Measurements from ENCODE around the gene GTF2A2. TPM values are rescaled to one million over a fixed set of nuclear protein-coding genes. Genes with fewer than 3 reads are reported as not detected.
"Not testable (repeated sequence)": the region's sequence is repeated elsewhere in the genome, so short reads cannot be mapped to it uniquely, and the experiment has no call there.

Gene GTF2A2
- total RNA-seq (10 to 100 TPM; 58.5 to 64.6 TPM), polyA plus RNA-seq (100 to 1,000 TPM; 118 to 127 TPM)

- intact Hi-C loops (cut with micrococcal nuclease): loop anchor here (1.0 to 2.0 kb wide), 3 partner anchors 32 to 724 kb away; partner anchors contain the start of genes BNIP2, RNF111 and SLTM
- peak within 1 kb of the TSS; percentile 79 for H3K27ac ChIP-seq (ENCODE audit: low read depth, low read length)
- H3K36me3 Mint-ChIP-seq: peaks cover 12 to 34% of the 10 kb centered on the region in 2 donors
- H3K4me3 Mint-ChIP-seq: peak within 1 kb of the TSS in 7 of 8 donors; percentile 6 to 62 (median 53)
- DNase-seq: peak; percentile 90 to 95 (median 91)
- peaks cover 0 to 1% (median 0%) of the 10 kb centered on the region in 8 donors for H3K9me3 Mint-ChIP-seq
- CTCF ChIA-PET (ENCODE audit: partially characterized antibody): interaction anchor here (0.9 to 2.4 kb wide), 4 partner anchors 10 to 936 kb away, joined by 3 to 13 read pairs (median 5); no protein-coding TSS in a partner anchor
- H3K4me1 Mint-ChIP-seq: peaks cover 10 to 16% (median 13%) of the 10 kb centered on the region in 4 donors
- H3K4me3 ChIP-seq (ENCODE audit: low read length in 2 of 2): peak within 1 kb of the TSS; percentile 71 to 76
- H3K27me3 ChIP-seq (ENCODE audit: insufficient read depth, low read length): no peaks in the 10 kb centered on the region
- peak within 1 kb of the TSS in 4 of 7 donors; percentile 28 to 89 (median 51) for H3K27ac Mint-ChIP-seq
- peaks cover 8% of the 10 kb centered on the region for H3K36me3 ChIP-seq (ENCODE audit: insufficient read depth, low read length)
- H3K4me1 ChIP-seq (ENCODE audit: insufficient read depth, low read length): peaks cover 29% of the 10 kb centered on the region
- POLR2A ChIA-PET (ENCODE audit: partially characterized antibody): interaction anchor here (0.7 to 2.5 kb wide), 4 partner anchors 28 to 741 kb away, joined by 3 to 62 read pairs (median 4); partner anchors contain the start of genes ANXA2 and BNIP2
- no peaks in the 10 kb centered on the region for H3K27me3 Mint-ChIP-seq
- H3K9me3 ChIP-seq (ENCODE audit: control insufficient read depth in 1 of 2, low read length in 2 of 2): no peaks in the 10 kb centered on the region
These were observed at the start of gene GTF2A2 for GRCh38 chr15:59656897-59657634. GTF2A2 (minus strand) TSS chr15:59657515; CDS start chr15:59652277, 5,238 bp downstream.

DNA sequence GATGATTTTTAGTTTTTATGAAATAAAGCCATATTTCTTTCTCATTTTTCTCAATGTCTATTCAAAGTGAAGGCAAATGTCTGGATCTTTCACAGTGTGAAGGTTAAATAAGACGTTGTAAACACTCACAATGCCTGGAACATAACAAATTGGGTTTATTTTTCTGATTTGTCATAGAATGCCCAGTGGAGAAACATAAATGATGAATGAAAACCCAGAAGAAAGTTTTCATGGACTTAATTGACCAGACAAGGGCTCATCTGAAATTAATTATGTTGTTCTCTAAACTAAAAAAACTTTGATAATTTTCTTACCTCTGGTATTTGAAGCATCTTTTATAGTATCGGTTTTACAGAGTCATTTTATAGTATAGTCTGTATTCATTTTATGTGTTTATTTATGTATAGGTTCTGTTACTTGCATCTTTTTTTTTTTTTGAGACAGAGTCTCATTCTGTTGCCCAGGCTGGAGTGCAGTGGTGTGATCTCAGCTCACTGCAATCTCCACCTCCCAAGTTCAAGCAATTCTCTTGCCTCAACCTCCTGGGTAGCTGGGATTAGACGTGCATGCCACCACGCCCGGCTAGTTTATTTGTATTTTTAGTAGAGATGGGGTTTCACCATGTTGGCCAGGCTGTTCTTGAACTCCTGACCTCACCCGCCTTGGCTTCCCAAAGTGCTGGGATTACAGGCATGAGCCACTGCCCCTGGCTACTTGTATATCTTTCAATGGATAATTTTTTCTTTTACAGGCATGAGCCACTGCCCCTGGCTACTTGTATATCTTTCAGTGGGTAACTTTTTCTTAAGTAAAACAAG is 46.9 kb upstream of the GTF2A2 start:
- H3K4me1 ChIP-seq (ENCODE audit: insufficient read depth, low read length): no peaks in the 10 kb centered on the region
- H3K27me3 Mint-ChIP-seq: peaks cover 2 to 5% of the 10 kb centered on the region in 2 donors
- peaks cover 0 to 8% (median 0%) of the 10 kb centered on the region in 8 donors for H3K9me3 Mint-ChIP-seq
- no peak for DNase-seq
- H3K4me3 ChIP-seq (ENCODE audit: low read length in 2 of 2): no peak overlapping the region
- peaks cover 0 to 5% of the 10 kb centered on the region in 2 donors for H3K36me3 Mint-ChIP-seq
- H3K36me3 ChIP-seq (ENCODE audit: insufficient read depth, low read length): no peaks in the 10 kb centered on the region
- no peaks in the 10 kb centered on the region for H3K9me3 ChIP-seq (ENCODE audit: control insufficient read depth in 1 of 2, low read length in 2 of 2)
- no peak overlapping the region for H3K27ac ChIP-seq (ENCODE audit: low read depth, low read length)
- ChIA-PET CTCF (ENCODE audit: partially characterized antibody) (interaction anchor here (1.2 kb wide), 1 partner anchor 11 kb away, joined by 3 read pairs; no protein-coding TSS in a partner anchor), POLR2A (ENCODE audit: partially characterized antibody) (no interaction called here)
- no peak overlapping the region for H3K4me3 Mint-ChIP-seq
- H3K27ac Mint-ChIP-seq: no peak overlapping the region
- H3K4me1 Mint-ChIP-seq: no peaks in the 10 kb centered on the region
- intact Hi-C loops (cut with micrococcal nuclease): no loop called here
- no peaks in the 10 kb centered on the region for H3K27me3 ChIP-seq (ENCODE audit: insufficient read depth, low read length)

DNA sequence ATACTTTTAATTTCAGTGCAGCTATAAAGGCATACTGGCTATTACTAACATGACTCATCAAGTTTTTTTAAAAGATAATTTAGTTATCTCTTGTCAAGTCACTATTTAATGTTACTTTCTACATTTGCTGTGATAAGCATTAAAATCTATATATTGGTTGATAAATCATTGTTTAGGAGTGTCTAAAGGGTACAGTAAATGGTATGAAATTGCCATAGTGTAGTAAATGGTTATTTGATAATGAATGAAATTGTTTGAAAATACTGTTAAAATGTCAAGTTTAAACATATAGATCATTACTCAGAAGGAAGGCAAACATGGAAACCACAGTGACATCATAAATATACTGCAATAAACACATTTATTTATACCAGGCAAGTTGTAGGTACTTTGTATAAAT is 45.0 kb upstream of the GTF2A2 start:
- no peak overlapping the region for H3K27ac ChIP-seq (ENCODE audit: low read depth, low read length)
- no peaks in the 10 kb centered on the region for H3K4me1 ChIP-seq (ENCODE audit: insufficient read depth, low read length)
- Mint-ChIP-seq H3K4me3 (no peak overlapping the region), H3K27ac (no peak overlapping the region), H3K4me1 (no peaks in the 10 kb centered on the region), H3K36me3 (no peaks in the 10 kb centered on the region), H3K27me3 (peaks cover 2 to 5% of the 10 kb centered on the region in 2 donors), H3K9me3 (no peaks in the 10 kb centered on the region)
- no peaks in the 10 kb centered on the region for H3K27me3 ChIP-seq (ENCODE audit: insufficient read depth, low read length)
- H3K36me3 ChIP-seq (ENCODE audit: insufficient read depth, low read length): no peaks in the 10 kb centered on the region
- no peak for DNase-seq
- intact Hi-C loops (cut with micrococcal nuclease): no loop called here
- ChIA-PET POLR2A (ENCODE audit: partially characterized antibody) (no interaction called here), CTCF (ENCODE audit: partially characterized antibody) (interaction anchor here (0.9 kb wide), 1 partner anchor 11 kb away, joined by 3 read pairs; no protein-coding TSS in a partner anchor)
- H3K9me3 ChIP-seq (ENCODE audit: control insufficient read depth in 1 of 2, low read length in 2 of 2): no peaks in the 10 kb centered on the region
- H3K4me3 ChIP-seq (ENCODE audit: low read length in 2 of 2): no peak overlapping the region

- Histone ChIP-seq H3K27me3 (ENCODE audit: insufficient read depth, low read length) (no peaks in the 10 kb centered on the region), H3K9me3 (ENCODE audit: control insufficient read depth in 1 of 2, low read length in 2 of 2) (no peaks in the 10 kb centered on the region), H3K4me3 (ENCODE audit: low read length in 2 of 2) (no peak overlapping the region), H3K36me3 (ENCODE audit: insufficient read depth, low read length) (no peaks in the 10 kb centered on the region), H3K27ac (ENCODE audit: low read depth, low read length) (no peak overlapping the region), H3K4me1 (ENCODE audit: insufficient read depth, low read length) (no peaks in the 10 kb centered on the region)
- Mint-ChIP-seq H3K36me3 (no peaks in the 10 kb centered on the region), H3K27ac (no peak overlapping the region), H3K27me3 (peaks cover 2 to 5% of the 10 kb centered on the region in 2 donors), H3K4me3 (no peak overlapping the region), H3K4me1 (no peaks in the 10 kb centered on the region), H3K9me3 (no peaks in the 10 kb centered on the region)
- intact Hi-C loops (cut with micrococcal nuclease): no loop called here
- ChIA-PET CTCF (ENCODE audit: partially characterized antibody) (interaction anchor here (0.9 kb wide), 1 partner anchor 10 kb away, joined by 3 read pairs; no protein-coding TSS in a partner anchor), POLR2A (ENCODE audit: partially characterized antibody) (no interaction called here)
- no peak for DNase-seq
These were observed 44.6 kb upstream of the GTF2A2 start for GRCh38 chr15:59701880-59702279.

GRCh38 chr15:59699810-59700431 is 42.6 kb upstream of the GTF2A2 start:
- no peaks in the 10 kb centered on the region for H3K9me3 ChIP-seq (ENCODE audit: control insufficient read depth in 1 of 2, low read length in 2 of 2)
- H3K27ac ChIP-seq (ENCODE audit: low read depth, low read length): no peak overlapping the region
- no peak for DNase-seq
- ChIA-PET CTCF (ENCODE audit: partially characterized antibody) (no interaction called here), POLR2A (ENCODE audit: partially characterized antibody) (no interaction called here)
- Mint-ChIP-seq H3K4me3 (no peak overlapping the region), H3K4me1 (no peaks in the 10 kb centered on the region), H3K36me3 (no peaks in the 10 kb centered on the region), H3K27ac (no peak overlapping the region), H3K27me3 (peaks cover 2 to 3% of the 10 kb centered on the region in 2 donors), H3K9me3 (no peaks in the 10 kb centered on the region)
- H3K4me1 ChIP-seq (ENCODE audit: insufficient read depth, low read length): no peaks in the 10 kb centered on the region
- no peaks in the 10 kb centered on the region for H3K27me3 ChIP-seq (ENCODE audit: insufficient read depth, low read length)
- intact Hi-C loops (cut with micrococcal nuclease): no loop called here
- H3K4me3 ChIP-seq (ENCODE audit: low read length in 2 of 2): no peak overlapping the region
- H3K36me3 ChIP-seq (ENCODE audit: insufficient read depth, low read length): no peaks in the 10 kb centered on the region

DNA sequence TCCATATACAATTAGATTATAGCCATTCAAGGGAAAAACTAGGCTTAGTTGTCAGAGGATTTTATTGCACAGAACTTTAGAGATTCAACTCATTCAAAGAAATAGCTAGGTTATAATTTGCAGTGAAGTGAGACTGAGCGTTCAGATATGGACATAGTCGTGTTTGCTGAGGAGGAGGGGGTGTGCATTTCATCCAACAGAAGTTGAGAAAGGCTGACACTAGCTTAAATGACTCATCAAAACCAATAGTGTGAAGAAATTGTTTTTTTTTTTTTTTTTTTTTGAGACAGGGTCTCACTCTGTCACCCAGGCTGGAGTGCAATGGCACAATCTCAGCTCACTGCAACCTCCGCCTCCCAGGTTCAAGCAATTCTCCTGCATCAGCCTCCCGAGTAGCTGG is 40.8 kb upstream of the GTF2A2 start:
- POLR2A ChIA-PET (ENCODE audit: partially characterized antibody); H3K36me3 Mint-ChIP-seq; intact Hi-C loops (cut with micrococcal nuclease); H3K36me3 ChIP-seq (ENCODE audit: insufficient read depth, low read length); DNase-seq; H3K4me1 ChIP-seq (ENCODE audit: insufficient read depth, low read length); H3K27me3 Mint-ChIP-seq; H3K27me3 ChIP-seq (ENCODE audit: insufficient read depth, low read length); H3K9me3 Mint-ChIP-seq; H3K4me3 ChIP-seq (ENCODE audit: low read length in 2 of 2); H3K27ac ChIP-seq (ENCODE audit: low read depth, low read length); H3K27ac Mint-ChIP-seq; CTCF ChIA-PET (ENCODE audit: partially characterized antibody); H3K4me3 Mint-ChIP-seq; H3K4me1 Mint-ChIP-seq; H3K9me3 ChIP-seq (ENCODE audit: control insufficient read depth in 1 of 2, low read length in 2 of 2): not testable (repeated sequence)

DNA sequence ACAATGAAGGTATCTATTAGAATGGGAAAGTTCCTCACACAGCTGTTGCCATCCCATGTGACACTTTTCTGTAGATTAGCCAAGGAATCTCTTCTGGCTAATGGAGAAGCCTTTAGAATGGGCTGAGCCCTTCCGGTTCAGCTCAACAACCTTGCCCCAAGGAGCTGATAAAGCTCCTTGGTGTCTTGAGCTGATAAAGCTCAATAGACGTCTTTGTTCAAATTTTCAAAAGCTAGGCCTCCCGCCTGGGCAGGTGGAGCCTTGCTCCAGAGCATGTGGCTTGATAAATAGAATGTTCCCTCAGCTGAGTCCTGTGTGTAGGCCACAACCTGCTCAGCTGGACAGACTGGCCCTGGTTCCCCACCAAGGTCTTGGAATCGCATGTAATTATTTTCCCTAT is 39.0 kb upstream of the GTF2A2 start:
- Mint-ChIP-seq H3K27ac (no peak overlapping the region), H3K4me1 (no peaks in the 10 kb centered on the region), H3K27me3 (peaks cover 1 to 2% of the 10 kb centered on the region in 2 donors), H3K4me3 (no peak overlapping the region), H3K36me3 (no peaks in the 10 kb centered on the region), H3K9me3 (no peaks in the 10 kb centered on the region)
- Histone ChIP-seq H3K4me3 (ENCODE audit: low read length in 2 of 2) (no peak overlapping the region), H3K36me3 (ENCODE audit: insufficient read depth, low read length) (no peaks in the 10 kb centered on the region), H3K27me3 (ENCODE audit: insufficient read depth, low read length) (no peaks in the 10 kb centered on the region), H3K9me3 (ENCODE audit: control insufficient read depth in 1 of 2, low read length in 2 of 2) (no peaks in the 10 kb centered on the region), H3K4me1 (ENCODE audit: insufficient read depth, low read length) (no peaks in the 10 kb centered on the region), H3K27ac (ENCODE audit: low read depth, low read length) (no peak overlapping the region)
- ChIA-PET POLR2A (ENCODE audit: partially characterized antibody) (no interaction called here), CTCF (ENCODE audit: partially characterized antibody) (no interaction called here)
- no peak for DNase-seq
- intact Hi-C loops (cut with micrococcal nuclease): no loop called here
